ENCODE data around the gene IL17RA.
A peak's percentile ranks its signal among the peaks of the same experiment; 100 is the strongest.

The IL17RA gene

GRCh38 chr22:17056058-17056457 is 28.7 kb upstream of the IL17RA start:
- DNase-seq (ENCODE audit: low read depth): no peak
- no peak overlapping the region for H3K4me3 ChIP-seq (ENCODE audit: low read depth, low read length)
- TF ChIP-seq CTCF (IDR thresholded peaks at IDR 0.05; ENCODE audit: low read depth, low read length, missing control alignments): no peak

GRCh38 chr22:17056807-17057206 is 28.0 kb upstream of the IL17RA start:
- no peak for DNase-seq (ENCODE audit: low read depth)
- H3K4me3 ChIP-seq (ENCODE audit: low read depth, low read length): no peak overlapping the region
- no peak for TF ChIP-seq CTCF (IDR thresholded peaks at IDR 0.05; ENCODE audit: low read depth, low read length, missing control alignments)

GRCh38 chr22:17057959-17058814 is 26.6 kb upstream of the IL17RA start:
- peak; percentile 91 for TF ChIP-seq CTCF (IDR thresholded peaks at IDR 0.05; ENCODE audit: low read depth, low read length, missing control alignments)
- no peak overlapping the region for H3K4me3 ChIP-seq (ENCODE audit: low read depth, low read length)
- DNase-seq (ENCODE audit: low read depth): peak; percentile 15

- DNase-seq (ENCODE audit: low read depth): no peak
- no peak overlapping the region for H3K4me3 ChIP-seq (ENCODE audit: low read depth, low read length)
- no peak for TF ChIP-seq CTCF (IDR thresholded peaks at IDR 0.05; ENCODE audit: low read depth, low read length, missing control alignments)
Measured at GRCh38 chr22:17060126-17060525, 24.7 kb upstream of the IL17RA start.

GRCh38 chr22:17063411-17064106 is 21.2 kb upstream of the IL17RA start:
- H3K4me3 ChIP-seq (ENCODE audit: low read depth, low read length): no peak overlapping the region
- no peak for TF ChIP-seq CTCF (IDR thresholded peaks at IDR 0.05; ENCODE audit: low read depth, low read length, missing control alignments)
- no peak for DNase-seq (ENCODE audit: low read depth)

GRCh38 chr22:17064498-17065100 is 20.2 kb upstream of the IL17RA start:
- H3K4me3 ChIP-seq (ENCODE audit: low read depth, low read length): no peak overlapping the region
- no peak for TF ChIP-seq CTCF (IDR thresholded peaks at IDR 0.05; ENCODE audit: low read depth, low read length, missing control alignments)

More at GRCh38 chr22:17064498-17065100, 20.2 kb upstream of the IL17RA start:
- no peak for DNase-seq (ENCODE audit: low read depth)

Measured in GM12864 (cell line).